Stimulated activated naive CD8-positive, alpha-beta T cell treated with anti-CD3 and anti-CD28 coated beads, Interleukin-15, amount 100 ng/mL, for 72 hours (primary cell): ENCODE measurements around the gene HS3ST2.

Source experiments
- ATAC-seq: fragments of 150-1000 bp; cut with Tn5 transposase; 2 replicates; pipeline ENCODE4 v1.10.0; 2021; ENCODE audit warnings: mild to moderate bottlenecking, moderate library complexity
- DNase-seq, 2 donors: peaks; one replicate each; pipeline ENCODE4 v3.0.0; 2021 to 2022
- H3K27ac Mint-ChIP-seq, 2 donors: one replicate each; pipeline ENCODE4 v1.8.0; 2022; ENCODE audit warnings: mild to moderate bottlenecking in 2 of 2, mixed read lengths in 2 of 2, moderate library complexity in 2 of 2
- H3K27me3 Mint-ChIP-seq: one replicate; pipeline ENCODE4 v1.8.0; 2022; ENCODE audit warnings: mixed read lengths
- H3K4me1 Mint-ChIP-seq: one replicate; pipeline ENCODE4 v1.8.0; 2022; ENCODE audit warnings: mild to moderate bottlenecking, mixed read lengths
- H3K4me3 Mint-ChIP-seq, 2 donors: one replicate each; pipeline ENCODE4 v1.8.0; 2022; ENCODE audit warnings: mild to moderate bottlenecking in 2 of 2, mixed read lengths in 2 of 2, moderate library complexity in 1 of 2
- H3K9me3 Mint-ChIP-seq, 2 donors: one replicate each; pipeline ENCODE4 v1.8.0; 2022; ENCODE audit warnings: mixed read lengths in 2 of 2

The HS3ST2 gene

GRCh38 chr16:22813948-22814710 is at the start of gene HS3ST2:
Gene HS3ST2, plus strand, starts transcription at chr16:22814162. Its CDS starts 449 bp downstream, at chr16:22814611.
- H3K9me3 Mint-ChIP-seq, result no peaks in the 10 kb centered on the region
- peaks cover 10% of the 10 kb centered on the region for H3K4me1 Mint-ChIP-seq
- ATAC-seq, result no peak
- H3K27ac Mint-ChIP-seq, result no peak within 1 kb of the TSS
- H3K4me3 Mint-ChIP-seq, result peak within 1 kb of the TSS in 1 of 2 donors; percentile 40
- peaks cover 54% of the 10 kb centered on the region for H3K27me3 Mint-ChIP-seq
- no peak for DNase-seq

GRCh38 chr16:22764662-22765327 is 49.2 kb upstream of the HS3ST2 start:
- Mint-ChIP-seq H3K4me3 (no peak overlapping the region), H3K27ac (peak overlapping the region in 1 of 2 donors; percentile 85), H3K9me3 (no peaks in the 10 kb centered on the region), H3K27me3 (peaks cover 8% of the 10 kb centered on the region), H3K4me1 (no peaks in the 10 kb centered on the region)
- DNase-seq (no peak), ATAC-seq (no peak)

- no peak for ATAC-seq
- DNase-seq, result no peak
- H3K9me3 Mint-ChIP-seq, result no peaks in the 10 kb centered on the region
- peaks cover 8% of the 10 kb centered on the region for H3K27me3 Mint-ChIP-seq
- no peak overlapping the region for H3K4me3 Mint-ChIP-seq
- H3K4me1 Mint-ChIP-seq, result no peaks in the 10 kb centered on the region
- H3K27ac Mint-ChIP-seq, result no peak overlapping the region
Observed at GRCh38 chr16:22765479-22765878, 48.5 kb upstream of the HS3ST2 start.

- H3K27ac Mint-ChIP-seq, result no peak overlapping the region
- no peak overlapping the region for H3K4me3 Mint-ChIP-seq
- no peaks in the 10 kb centered on the region for H3K4me1 Mint-ChIP-seq
- ATAC-seq (no peak), DNase-seq (no peak)
- no peaks in the 10 kb centered on the region for H3K9me3 Mint-ChIP-seq
- peaks cover 30% of the 10 kb centered on the region for H3K27me3 Mint-ChIP-seq
Observed at GRCh38 chr16:22770866-22771265, 43.1 kb upstream of the HS3ST2 start.

GRCh38 chr16:22771551-22771950 is 42.4 kb upstream of the HS3ST2 start:
- H3K4me1 Mint-ChIP-seq, result no peaks in the 10 kb centered on the region
- H3K27me3 Mint-ChIP-seq, result peaks cover 30% of the 10 kb centered on the region
- no peak overlapping the region for H3K27ac Mint-ChIP-seq
- ATAC-seq, result no peak
- no peaks in the 10 kb centered on the region for H3K9me3 Mint-ChIP-seq
- no peak for DNase-seq
- H3K4me3 Mint-ChIP-seq, result no peak overlapping the region

GRCh38 chr16:22775220-22775922 is 38.6 kb upstream of the HS3ST2 start:
- H3K9me3 Mint-ChIP-seq, result no peaks in the 10 kb centered on the region
- ATAC-seq (no peak), DNase-seq (no peak)
- no peak overlapping the region for H3K4me3 Mint-ChIP-seq
- H3K27me3 Mint-ChIP-seq, result peaks cover 22% of the 10 kb centered on the region
- no peaks in the 10 kb centered on the region for H3K4me1 Mint-ChIP-seq
- H3K27ac Mint-ChIP-seq, result no peak overlapping the region

GRCh38 chr16:22781480-22781879 is 32.5 kb upstream of the HS3ST2 start:
- no peak overlapping the region for H3K27ac Mint-ChIP-seq
- no peak overlapping the region for H3K4me3 Mint-ChIP-seq
- no peak for DNase-seq
- H3K27me3 Mint-ChIP-seq, result peaks cover 6% of the 10 kb centered on the region
- no peaks in the 10 kb centered on the region for H3K4me1 Mint-ChIP-seq
- no peak for ATAC-seq
- peaks cover 0 to 7% of the 10 kb centered on the region in 2 donors for H3K9me3 Mint-ChIP-seq

GRCh38 chr16:22782314-22782713 is 31.6 kb upstream of the HS3ST2 start:
- peak overlapping the region in 1 of 2 donors; percentile 66 for H3K27ac Mint-ChIP-seq
- H3K4me3 Mint-ChIP-seq, result no peak overlapping the region
- peaks cover 0 to 7% of the 10 kb centered on the region in 2 donors for H3K9me3 Mint-ChIP-seq
- no peak for DNase-seq
- ATAC-seq, result no peak
- peaks cover 11% of the 10 kb centered on the region for H3K27me3 Mint-ChIP-seq
- H3K4me1 Mint-ChIP-seq, result no peaks in the 10 kb centered on the region

GRCh38 chr16:22784690-22785214 is 29.2 kb upstream of the HS3ST2 start:
- no peak overlapping the region for H3K27ac Mint-ChIP-seq
- DNase-seq, result no peak

GRCh38 chr16:22785552-22785951 is 28.4 kb upstream of the HS3ST2 start:
- Mint-ChIP-seq H3K9me3 (peaks cover 0 to 7% of the 10 kb centered on the region in 2 donors), H3K4me3 (no peak overlapping the region), H3K4me1 (peaks cover 6% of the 10 kb centered on the region), H3K27ac (no peak overlapping the region), H3K27me3 (peaks cover 19% of the 10 kb centered on the region)
- DNase-seq (no peak), ATAC-seq (no peak)

More at GRCh38 chr16:22784690-22785214, 29.2 kb upstream of the HS3ST2 start:
- H3K9me3 Mint-ChIP-seq, result peaks cover 0 to 7% of the 10 kb centered on the region in 2 donors
- H3K4me1 Mint-ChIP-seq, result peaks cover 6% of the 10 kb centered on the region
- no peak overlapping the region for H3K4me3 Mint-ChIP-seq
- peaks cover 19% of the 10 kb centered on the region for H3K27me3 Mint-ChIP-seq
- ATAC-seq, result no peak

GRCh38 chr16:22786284-22786683 is 27.7 kb upstream of the HS3ST2 start:
- H3K4me1 Mint-ChIP-seq, result peaks cover 6% of the 10 kb centered on the region
- no peak overlapping the region for H3K27ac Mint-ChIP-seq
- no peak overlapping the region for H3K4me3 Mint-ChIP-seq
- DNase-seq (no peak), ATAC-seq (peak; percentile 53)
- H3K9me3 Mint-ChIP-seq, result peaks cover 0 to 7% of the 10 kb centered on the region in 2 donors
- peaks cover 19% of the 10 kb centered on the region for H3K27me3 Mint-ChIP-seq

- peaks cover 19% of the 10 kb centered on the region for H3K27me3 Mint-ChIP-seq
- peaks cover 0 to 7% of the 10 kb centered on the region in 2 donors for H3K9me3 Mint-ChIP-seq
- no peak for DNase-seq
- no peak overlapping the region for H3K4me3 Mint-ChIP-seq
- H3K4me1 Mint-ChIP-seq, result peaks cover 6% of the 10 kb centered on the region
- ATAC-seq, result no peak
- H3K27ac Mint-ChIP-seq, result no peak overlapping the region
Observed at GRCh38 chr16:22786691-22787090, 27.3 kb upstream of the HS3ST2 start.

- no peak overlapping the region for H3K4me3 Mint-ChIP-seq
- ATAC-seq (peak; percentile 79), DNase-seq (peak in 1 of 2 donors; percentile 18)
- peaks cover 0 to 7% of the 10 kb centered on the region in 2 donors for H3K9me3 Mint-ChIP-seq
- peak overlapping the region in 1 of 2 donors; percentile 61 for H3K27ac Mint-ChIP-seq
- H3K27me3 Mint-ChIP-seq, result peaks cover 19% of the 10 kb centered on the region
- peaks cover 6% of the 10 kb centered on the region for H3K4me1 Mint-ChIP-seq
Observed at GRCh38 chr16:22787466-22788192, 26.3 kb upstream of the HS3ST2 start.

GRCh38 chr16:22788193-22788530 is 25.8 kb upstream of the HS3ST2 start:
- Mint-ChIP-seq H3K9me3 (peaks cover 0 to 7% of the 10 kb centered on the region in 2 donors), H3K27ac (no peak overlapping the region), H3K4me3 (no peak overlapping the region), H3K27me3 (peaks cover 19% of the 10 kb centered on the region), H3K4me1 (peaks cover 6% of the 10 kb centered on the region)
- ATAC-seq, result no peak
- DNase-seq, result no peak
